ENCODE data around the gene SRM.

Gene SRM

DNA sequence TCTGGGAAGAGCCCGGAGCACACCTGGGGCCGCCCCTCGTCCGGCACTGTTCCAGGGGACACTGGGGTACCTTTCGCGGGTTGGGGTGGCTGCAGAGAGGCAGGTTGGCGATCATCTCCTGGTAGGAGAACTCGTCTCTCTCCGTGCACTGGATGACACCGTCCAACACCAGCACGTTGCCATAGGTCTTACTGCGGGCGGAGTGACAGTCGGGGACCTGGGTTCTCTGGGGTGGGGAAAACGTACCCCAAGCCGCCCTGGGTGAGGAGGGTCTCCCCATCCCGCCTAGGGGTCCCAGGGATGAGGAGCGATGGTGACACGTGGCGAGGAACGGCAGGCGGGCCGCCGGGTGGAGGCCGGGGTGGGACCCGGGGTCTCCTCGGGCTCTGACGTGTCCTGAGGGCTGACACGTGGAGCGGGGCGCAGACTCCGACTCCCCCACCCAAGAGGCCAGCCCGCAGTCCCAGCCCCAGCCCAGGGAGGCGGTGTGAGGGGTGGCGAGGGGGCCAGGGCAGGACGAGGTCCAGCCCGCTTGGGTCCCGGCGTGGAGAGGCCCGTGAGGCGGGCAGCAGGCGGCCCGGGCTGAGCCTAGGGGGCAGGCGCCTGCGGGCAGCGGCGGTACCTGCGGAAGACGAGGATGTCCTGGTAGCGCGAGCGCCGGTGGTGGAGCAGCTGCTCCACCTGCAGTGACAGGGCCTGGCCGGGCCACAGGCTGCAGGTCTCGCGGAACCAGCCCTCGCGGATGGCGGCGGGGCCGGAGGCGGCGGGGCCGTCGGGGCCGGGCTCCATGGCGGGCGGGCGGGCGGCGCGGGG lies 457 bp downstream of the SRM start (continued):
- TF ChIP-seq, protein P1, sequence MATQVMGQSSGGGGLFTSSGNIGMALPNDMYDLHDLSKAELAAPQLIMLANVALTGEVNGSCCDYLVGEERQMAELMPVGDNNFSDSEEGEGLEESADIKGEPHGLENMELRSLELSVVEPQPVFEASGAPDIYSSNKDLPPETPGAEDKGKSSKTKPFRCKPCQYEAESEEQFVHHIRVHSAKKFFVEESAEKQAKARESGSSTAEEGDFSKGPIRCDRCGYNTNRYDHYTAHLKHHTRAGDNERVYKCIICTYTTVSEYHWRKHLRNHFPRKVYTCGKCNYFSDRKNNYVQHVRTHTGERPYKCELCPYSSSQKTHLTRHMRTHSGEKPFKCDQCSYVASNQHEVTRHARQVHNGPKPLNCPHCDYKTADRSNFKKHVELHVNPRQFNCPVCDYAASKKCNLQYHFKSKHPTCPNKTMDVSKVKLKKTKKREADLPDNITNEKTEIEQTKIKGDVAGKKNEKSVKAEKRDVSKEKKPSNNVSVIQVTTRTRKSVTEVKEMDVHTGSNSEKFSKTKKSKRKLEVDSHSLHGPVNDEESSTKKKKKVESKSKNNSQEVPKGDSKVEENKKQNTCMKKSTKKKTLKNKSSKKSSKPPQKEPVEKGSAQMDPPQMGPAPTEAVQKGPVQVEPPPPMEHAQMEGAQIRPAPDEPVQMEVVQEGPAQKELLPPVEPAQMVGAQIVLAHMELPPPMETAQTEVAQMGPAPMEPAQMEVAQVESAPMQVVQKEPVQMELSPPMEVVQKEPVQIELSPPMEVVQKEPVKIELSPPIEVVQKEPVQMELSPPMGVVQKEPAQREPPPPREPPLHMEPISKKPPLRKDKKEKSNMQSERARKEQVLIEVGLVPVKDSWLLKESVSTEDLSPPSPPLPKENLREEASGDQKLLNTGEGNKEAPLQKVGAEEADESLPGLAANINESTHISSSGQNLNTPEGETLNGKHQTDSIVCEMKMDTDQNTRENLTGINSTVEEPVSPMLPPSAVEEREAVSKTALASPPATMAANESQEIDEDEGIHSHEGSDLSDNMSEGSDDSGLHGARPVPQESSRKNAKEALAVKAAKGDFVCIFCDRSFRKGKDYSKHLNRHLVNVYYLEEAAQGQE (tag by site-specific recombination; IDR thresholded peaks at IDR 0.05): no peak
- TF ChIP-seq, protein P2, sequence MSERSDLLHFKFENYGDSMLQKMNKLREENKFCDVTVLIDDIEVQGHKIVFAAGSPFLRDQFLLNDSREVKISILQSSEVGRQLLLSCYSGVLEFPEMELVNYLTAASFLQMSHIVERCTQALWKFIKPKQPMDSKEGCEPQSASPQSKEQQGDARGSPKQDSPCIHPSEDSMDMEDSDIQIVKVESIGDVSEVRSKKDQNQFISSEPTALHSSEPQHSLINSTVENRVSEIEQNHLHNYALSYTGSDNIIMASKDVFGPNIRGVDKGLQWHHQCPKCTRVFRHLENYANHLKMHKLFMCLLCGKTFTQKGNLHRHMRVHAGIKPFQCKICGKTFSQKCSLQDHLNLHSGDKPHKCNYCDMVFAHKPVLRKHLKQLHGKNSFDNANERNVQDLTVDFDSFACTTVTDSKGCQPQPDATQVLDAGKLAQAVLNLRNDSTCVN (tag by site-specific recombination; optimal IDR thresholded peaks at IDR 0.05): peak; percentile 68
- TF ChIP-seq ZNF518A (tag by site-specific recombination; conservative IDR thresholded peaks at IDR 0.05; ENCODE audit: low read depth) (no peak), ZNF121 (tag by site-specific recombination; IDR thresholded peaks at IDR 0.05) (0 out of 2 replicates have a peak, but pooled peaks have one; percentile 9), RBAK (tag by site-specific recombination; IDR thresholded peaks at IDR 0.05) (no peak), KLF9 (tag by site-specific recombination; IDR thresholded peaks at IDR 0.05; ENCODE audit: low read depth) (peak; percentile 27; the same call in 1 of the 2 replicates), ZNF776 (tag by site-specific recombination; IDR thresholded peaks at IDR 0.05; ENCODE audit: borderline replicate concordance) (no peak), YY2 (tag by site-specific recombination; IDR thresholded peaks at IDR 0.05) (0 out of 2 replicates have a peak, but pooled peaks have one; percentile 21), ZNF548 (tag by site-specific recombination; IDR thresholded peaks at IDR 0.05) (no peak), IKZF3 (tag by site-specific recombination; IDR thresholded peaks at IDR 0.05) (no peak), ZNF701 (tag by site-specific recombination; IDR thresholded peaks at IDR 0.05) (no peak), ZSCAN30 (tag by site-specific recombination; IDR thresholded peaks at IDR 0.05) (no peak), WT1 (tag by site-specific recombination; IDR thresholded peaks at IDR 0.05) (no peak)
- TF ChIP-seq, protein P3, sequence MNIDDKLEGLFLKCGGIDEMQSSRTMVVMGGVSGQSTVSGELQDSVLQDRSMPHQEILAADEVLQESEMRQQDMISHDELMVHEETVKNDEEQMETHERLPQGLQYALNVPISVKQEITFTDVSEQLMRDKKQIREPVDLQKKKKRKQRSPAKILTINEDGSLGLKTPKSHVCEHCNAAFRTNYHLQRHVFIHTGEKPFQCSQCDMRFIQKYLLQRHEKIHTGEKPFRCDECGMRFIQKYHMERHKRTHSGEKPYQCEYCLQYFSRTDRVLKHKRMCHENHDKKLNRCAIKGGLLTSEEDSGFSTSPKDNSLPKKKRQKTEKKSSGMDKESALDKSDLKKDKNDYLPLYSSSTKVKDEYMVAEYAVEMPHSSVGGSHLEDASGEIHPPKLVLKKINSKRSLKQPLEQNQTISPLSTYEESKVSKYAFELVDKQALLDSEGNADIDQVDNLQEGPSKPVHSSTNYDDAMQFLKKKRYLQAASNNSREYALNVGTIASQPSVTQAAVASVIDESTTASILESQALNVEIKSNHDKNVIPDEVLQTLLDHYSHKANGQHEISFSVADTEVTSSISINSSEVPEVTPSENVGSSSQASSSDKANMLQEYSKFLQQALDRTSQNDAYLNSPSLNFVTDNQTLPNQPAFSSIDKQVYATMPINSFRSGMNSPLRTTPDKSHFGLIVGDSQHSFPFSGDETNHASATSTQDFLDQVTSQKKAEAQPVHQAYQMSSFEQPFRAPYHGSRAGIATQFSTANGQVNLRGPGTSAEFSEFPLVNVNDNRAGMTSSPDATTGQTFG (tag by site-specific recombination; IDR thresholded peaks at IDR 0.05; ENCODE audit: borderline replicate concordance): no peak
- TF ChIP-seq, protein P4, sequence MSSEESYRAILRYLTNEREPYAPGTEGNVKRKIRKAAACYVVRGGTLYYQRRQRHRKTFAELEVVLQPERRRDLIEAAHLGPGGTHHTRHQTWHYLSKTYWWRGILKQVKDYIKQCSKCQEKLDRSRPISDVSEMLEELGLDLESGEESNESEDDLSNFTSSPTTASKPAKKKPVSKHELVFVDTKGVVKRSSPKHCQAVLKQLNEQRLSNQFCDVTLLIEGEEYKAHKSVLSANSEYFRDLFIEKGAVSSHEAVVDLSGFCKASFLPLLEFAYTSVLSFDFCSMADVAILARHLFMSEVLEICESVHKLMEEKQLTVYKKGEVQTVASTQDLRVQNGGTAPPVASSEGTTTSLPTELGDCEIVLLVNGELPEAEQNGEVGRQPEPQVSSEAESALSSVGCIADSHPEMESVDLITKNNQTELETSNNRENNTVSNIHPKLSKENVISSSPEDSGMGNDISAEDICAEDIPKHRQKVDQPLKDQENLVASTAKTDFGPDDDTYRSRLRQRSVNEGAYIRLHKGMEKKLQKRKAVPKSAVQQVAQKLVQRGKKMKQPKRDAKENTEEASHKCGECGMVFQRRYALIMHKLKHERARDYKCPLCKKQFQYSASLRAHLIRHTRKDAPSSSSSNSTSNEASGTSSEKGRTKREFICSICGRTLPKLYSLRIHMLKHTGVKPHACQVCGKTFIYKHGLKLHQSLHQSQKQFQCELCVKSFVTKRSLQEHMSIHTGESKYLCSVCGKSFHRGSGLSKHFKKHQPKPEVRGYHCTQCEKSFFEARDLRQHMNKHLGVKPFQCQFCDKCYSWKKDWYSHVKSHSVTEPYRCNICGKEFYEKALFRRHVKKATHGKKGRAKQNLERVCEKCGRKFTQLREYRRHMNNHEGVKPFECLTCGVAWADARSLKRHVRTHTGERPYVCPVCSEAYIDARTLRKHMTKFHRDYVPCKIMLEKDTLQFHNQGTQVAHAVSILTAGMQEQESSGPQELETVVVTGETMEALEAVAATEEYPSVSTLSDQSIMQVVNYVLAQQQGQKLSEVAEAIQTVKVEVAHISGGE (tag by site-specific recombination; conservative IDR thresholded peaks at IDR 0.05; ENCODE audit: low read depth): no peak; the same call in 1 of the 2 replicates

Measured in HEK293 (cell line).